Stimulated activated CD8-positive, alpha-beta memory T cell treated with anti-CD3 and anti-CD28 coated beads, Interleukin-4, amount 100 ng/mL, for 24 hours (primary cell): ENCODE data around the gene PPP1R1B.

ENCODE experiments used
- DNase-seq: peaks from one replicate; pipeline ENCODE4 v3.0.0-alpha.2; 2020; ENCODE audit warnings: low read depth

Gene PPP1R1B

GRCh38 chr17:39684369-39685192 is 57.8 kb downstream of the PPP1R1B start:
- no peak for DNase-seq
